Gastroesophageal sphincter (tissue), 3 donors: ENCODE results near the gene STPG2.

Experiments
- EP300 ChIP-seq: sonication (generic); formaldehyde crosslinking; IDR thresholded peaks from one replicate; pipeline ENCODE4 v1.6.1; 2017; ENCODE audit warnings: antibody characterized with exemption, mild to moderate bottlenecking
- POLR2A ChIP-seq, 2 donors: fragments of 450-650 bp; IDR thresholded peaks; one replicate each; pipeline ENCODE4 v1.6.1; 2017; ENCODE audit warnings: antibody characterized with exemption in 2 of 2, mild to moderate bottlenecking in 2 of 2, moderate library complexity in 1 of 2
- POLR2AphosphoS5 ChIP-seq: sonication (generic); formaldehyde crosslinking; IDR thresholded peaks from one replicate; pipeline ENCODE4 v1.6.1; 2017; ENCODE audit warnings: antibody characterized with exemption
- TF ChIP-seq, protein P1 (sequence below), 4 experiments: fragments of 200-600 bp in 2 of 4; fragments of 450-650 bp in 2 of 4; sonication (generic) in 1 of 4; IDR thresholded peaks; one replicate each; pipeline ENCODE4 v1.5.1; 2017 to 2019; ENCODE audit warnings: antibody characterized with exemption in 4 of 4, mild to moderate bottlenecking in 2 of 4, moderate library complexity in 2 of 4

DNA sequence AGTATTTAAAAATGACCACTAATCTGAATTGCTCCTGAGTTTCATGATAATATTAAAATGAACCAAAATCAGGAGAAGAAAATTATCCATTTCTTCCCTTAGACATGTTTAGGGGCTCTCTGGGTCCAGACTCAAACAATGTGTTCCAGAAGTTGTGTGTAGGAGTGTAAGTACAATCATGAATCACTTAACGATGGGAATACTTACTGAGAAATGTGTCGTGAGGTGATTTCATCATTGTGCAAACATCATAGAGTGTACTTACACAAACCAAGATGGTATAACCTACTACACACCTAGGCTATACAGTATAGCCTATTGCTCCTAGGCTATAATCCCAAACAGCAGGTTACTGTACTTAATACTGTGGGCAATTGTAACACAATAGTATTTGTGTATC is 74.8 kb downstream of the STPG2 start:
- TF ChIP-seq POLR2A (IDR thresholded peaks at IDR 0.05) (no peak), POLR2AphosphoS5 (no peak), EP300 (no peak)
- TF ChIP-seq, protein P1, sequence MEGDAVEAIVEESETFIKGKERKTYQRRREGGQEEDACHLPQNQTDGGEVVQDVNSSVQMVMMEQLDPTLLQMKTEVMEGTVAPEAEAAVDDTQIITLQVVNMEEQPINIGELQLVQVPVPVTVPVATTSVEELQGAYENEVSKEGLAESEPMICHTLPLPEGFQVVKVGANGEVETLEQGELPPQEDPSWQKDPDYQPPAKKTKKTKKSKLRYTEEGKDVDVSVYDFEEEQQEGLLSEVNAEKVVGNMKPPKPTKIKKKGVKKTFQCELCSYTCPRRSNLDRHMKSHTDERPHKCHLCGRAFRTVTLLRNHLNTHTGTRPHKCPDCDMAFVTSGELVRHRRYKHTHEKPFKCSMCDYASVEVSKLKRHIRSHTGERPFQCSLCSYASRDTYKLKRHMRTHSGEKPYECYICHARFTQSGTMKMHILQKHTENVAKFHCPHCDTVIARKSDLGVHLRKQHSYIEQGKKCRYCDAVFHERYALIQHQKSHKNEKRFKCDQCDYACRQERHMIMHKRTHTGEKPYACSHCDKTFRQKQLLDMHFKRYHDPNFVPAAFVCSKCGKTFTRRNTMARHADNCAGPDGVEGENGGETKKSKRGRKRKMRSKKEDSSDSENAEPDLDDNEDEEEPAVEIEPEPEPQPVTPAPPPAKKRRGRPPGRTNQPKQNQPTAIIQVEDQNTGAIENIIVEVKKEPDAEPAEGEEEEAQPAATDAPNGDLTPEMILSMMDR (IDR thresholded peaks at IDR 0.05), result no peak
